ENCODE data around the gene ENTPD6.

The ENTPD6 gene

DNA sequence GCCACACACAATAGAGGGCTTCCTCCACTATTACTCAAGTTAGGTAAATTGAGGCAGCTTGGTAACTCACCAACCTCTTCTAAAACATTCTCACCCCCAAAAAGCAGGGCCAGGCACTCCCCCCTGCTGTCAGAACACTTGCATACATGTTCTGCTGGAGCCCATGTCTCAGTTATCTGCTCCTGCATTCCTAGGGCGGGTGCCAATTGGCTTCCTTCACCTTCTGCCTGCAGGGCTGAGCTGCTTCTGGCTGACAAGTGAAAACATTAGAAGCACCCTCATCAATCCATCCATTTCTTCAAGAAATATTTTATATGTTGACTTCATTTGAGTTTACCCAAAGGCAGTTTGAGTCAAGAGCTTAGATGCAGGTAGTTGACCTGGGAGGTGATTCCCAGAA, 4.5 kb upstream of the ENTPD6 start:
- no peak for DNase-seq

DNA sequence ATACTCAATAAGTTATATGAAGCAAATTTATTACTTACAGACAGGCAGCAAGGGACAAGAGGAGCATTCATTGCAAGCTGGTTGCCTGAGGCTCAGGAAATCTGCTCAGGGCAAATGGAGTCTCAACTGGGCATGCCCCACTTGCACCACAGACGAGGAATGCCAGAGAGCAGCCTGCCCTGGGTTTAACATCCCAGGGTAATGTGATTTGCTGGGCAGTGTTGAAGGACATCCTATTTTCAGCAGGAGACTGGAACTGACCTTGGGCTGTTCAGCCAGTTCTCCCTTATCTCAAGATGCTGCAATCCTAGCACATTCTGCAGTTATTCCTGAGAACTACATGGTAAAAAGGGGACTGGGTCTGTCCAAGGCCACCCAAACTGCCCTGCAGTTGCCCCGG, 3.8 kb upstream of the ENTPD6 start:
- DNase-seq: no peak

DNA sequence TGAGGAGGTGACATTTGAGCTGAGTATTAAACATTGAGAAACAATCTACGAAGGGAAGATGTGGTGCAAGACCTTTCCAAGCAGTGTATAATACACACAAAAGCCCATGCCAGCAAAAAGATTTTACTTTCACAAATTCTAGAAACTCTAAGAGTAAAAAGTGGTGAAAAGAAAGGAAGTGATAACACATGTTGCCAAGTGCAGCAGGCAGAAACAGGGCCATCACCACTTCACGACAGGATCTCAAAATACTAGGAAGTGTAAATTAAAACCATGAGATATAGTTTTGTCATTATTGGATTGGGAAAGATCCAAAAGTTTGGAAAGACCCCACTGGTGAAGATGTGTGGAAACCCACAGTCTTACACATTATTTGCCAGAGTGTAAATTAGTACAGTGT, 1.7 kb upstream of the ENTPD6 start:
- DNase-seq: no peak

DNA sequence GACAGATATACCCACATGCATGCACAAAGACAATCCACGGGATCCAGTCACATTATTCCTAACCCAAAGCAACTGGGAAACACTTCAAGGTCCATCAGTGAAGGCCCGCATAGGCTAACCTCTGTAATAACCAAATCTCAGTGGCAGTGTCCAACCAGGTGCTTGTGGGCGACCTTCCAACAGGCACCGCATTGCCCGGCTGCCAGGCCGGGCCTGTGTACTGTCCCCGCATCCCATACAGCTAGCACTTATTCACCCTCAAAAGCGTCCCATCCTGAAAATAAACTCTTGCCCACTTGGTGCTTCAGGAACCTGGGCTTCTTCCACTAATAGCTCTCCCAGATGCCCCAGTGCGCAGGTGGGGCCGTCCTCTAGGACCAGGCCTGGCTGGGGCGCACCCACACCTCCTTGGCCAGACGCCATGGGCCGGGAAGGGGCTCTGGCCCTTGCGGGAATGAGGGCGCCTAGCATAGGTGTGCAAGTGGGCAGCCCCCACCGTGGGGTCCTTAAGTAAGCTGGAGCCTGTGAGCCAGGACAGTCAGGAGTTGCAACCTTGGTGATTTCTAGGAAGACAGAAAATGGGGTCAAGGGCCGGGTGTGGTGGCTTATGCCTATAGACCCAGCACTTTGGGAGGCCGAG, 1.1 kb upstream of the ENTPD6 start:
- no peak for DNase-seq

DNA sequence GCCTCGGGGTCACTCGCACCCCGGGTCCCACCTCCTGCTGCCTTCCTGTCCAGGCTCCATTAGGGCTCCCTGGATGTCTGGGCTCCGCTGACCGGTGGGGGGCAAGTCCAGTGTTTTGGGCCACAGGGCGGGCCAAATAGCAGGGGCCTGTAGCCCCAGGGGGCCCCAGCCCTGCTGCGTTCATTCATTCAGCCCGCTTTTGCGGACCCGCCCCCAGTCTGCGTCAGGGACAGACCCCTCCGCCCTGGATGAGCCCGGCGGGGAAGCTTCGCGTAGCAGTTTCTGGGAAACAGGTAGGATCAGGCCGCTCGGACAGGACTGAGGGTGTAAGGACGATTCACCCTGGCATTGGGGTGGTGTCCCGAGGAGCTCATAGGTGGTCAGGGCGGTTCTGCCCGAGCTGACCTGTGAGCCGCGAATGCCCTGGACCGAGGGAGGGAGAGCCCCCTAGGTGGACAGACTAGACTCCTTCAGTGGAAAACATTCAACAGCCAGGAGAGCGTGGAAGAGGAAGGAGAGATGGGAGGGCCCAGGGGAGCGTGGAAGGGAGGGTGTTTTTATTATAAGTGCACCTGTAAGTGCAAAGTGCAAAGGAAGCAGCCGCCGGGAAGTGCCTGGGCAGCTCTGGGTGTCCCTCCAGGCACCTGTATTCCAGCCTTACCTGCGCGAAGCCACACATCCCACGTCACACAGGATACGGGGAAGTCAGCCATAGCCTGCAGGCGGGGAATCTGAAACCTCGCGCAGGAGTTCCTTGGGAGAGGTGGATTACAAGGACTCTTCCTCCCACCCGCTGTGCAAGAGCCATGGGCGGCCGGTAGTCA, 662 bp downstream of the ENTPD6 start:
- DNase-seq: no peak

DNA sequence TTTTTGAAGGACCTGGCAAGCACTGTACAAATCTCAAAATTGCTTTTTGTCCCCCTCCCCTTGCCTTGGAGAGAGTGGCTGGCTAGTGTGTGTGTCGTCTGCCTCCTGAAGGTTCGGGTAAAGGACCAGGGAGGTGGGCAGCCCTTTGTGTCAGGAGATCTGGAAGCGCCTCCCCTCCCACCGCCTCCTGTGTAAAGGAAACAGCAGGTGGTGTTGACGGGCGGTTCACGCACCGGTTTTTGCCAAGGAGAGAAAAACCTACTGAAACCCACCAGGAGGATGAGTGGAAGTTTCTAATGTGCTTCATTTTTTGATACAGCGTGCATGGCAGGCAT, 1.2 kb downstream of the ENTPD6 start:
- no peak for DNase-seq

DNA sequence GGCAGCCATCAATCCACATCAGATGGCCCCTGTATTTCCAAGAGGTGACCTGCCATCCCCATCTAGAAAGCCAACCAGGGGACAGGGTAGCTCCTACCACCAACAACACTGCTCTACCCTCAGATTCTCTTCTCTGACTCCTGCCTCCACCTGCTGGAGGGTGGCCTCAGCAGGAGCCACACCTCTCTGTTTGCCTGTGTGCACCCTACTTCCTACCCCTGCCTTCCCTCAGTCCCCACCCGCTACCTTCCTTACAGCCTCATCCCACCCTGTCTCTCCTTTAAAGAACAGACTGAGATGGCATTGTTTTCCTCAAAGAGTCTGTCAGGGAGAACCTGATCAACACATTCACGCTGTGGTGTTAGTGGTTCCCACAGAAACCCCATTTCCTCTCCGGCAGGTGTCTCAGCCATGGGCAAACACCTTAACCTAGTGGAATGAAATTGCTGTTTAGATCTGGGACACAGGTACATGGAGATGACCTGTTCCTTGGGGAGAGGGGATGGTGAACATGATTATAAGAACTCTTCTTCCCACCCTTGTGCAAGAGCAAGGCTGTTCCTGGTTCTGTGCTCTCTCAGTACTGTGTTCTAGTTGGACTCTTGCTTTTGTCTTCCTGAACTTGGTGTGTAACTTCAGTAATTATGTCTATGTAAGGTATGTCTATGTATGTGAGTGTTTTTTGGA, 1.8 kb downstream of the ENTPD6 start:
- DNase-seq: no peak

DNA sequence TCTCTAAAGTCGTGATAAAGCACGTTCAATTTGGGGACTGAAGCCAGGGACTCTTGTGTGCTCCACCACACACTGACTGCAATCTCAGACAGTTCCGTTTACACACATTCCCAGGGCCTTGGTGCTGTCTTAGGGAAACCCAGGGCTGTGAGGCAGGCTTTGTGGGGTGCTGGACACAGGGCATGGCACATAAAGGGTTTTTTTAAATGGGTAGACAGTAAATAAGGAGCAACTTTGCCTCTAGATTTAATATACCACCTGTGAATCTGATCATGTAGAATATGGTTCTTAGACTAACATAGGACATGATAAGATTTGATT, 2.3 kb downstream of the ENTPD6 start:
- DNase-seq: no peak

DNA sequence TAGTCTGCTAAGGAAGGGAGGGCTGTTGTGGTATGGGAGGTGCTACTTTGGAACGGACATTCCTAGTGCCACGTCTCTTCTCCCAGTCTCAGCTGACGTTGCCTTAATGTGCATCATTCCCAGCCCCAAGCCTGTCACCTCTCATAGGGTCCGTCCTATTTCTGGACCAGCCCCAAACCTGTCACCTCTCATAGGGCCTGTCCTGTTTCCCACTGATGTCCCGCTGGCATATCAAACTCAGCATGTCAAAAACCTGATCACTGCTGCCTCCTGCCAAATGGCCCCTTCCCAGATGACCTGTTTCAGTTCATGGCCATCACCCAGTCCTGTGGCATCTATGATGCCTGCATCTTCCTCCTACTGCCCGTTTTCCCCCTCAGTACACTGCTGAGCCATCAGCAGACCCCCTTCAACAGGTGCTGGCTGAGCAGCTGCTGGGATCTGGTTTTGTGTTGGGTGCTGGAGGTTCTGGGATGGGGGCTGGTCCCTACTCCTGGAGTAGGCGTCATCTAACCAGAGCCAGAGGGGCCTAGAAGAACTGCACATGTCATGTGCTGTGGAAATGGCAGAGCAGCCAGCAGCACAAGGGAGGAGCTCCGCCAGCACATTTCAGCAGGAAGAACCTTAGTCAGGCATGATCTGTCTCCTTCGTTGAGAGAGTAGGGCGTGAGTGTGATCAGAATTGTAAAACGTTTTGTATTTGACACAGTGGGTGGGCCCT, 3.3 kb downstream of the ENTPD6 start:
- no peak for DNase-seq

DNA sequence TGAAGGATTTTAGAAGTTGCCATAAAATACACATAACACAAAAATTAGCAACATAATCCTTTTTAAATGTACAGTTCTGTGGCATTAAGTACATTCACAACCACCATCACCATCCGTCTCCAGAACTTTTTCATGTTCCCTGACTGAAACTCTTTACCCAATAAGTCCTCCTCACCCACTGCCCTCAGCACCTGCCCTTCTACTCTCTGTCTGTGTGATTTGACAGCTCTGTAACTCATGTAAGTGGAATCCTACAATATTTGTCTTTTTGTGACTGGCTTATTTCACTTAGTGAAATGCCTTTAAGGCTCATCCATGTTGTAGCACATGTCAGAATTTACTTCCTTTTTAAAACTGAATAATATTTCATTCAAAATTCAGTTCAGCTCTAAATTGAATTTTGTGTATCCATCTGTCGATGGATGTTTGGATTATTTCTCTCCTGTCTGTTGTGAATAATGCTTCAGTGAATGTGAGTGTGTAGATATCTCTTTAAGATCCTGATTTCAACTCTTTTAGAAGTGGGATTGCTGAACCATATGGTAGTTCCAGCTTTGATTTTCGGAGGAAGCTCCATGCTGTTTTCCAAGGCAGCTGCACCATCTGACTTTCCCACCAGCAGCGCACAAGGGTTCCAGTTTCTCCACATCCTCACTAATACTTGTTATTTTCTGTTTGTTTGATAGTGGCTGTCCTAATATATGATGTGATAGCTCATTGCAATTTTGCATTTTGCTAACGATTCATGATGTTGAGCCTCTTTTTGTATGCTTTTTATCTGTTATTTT, 4.2 kb downstream of the ENTPD6 start:
- no peak for DNase-seq

DNA sequence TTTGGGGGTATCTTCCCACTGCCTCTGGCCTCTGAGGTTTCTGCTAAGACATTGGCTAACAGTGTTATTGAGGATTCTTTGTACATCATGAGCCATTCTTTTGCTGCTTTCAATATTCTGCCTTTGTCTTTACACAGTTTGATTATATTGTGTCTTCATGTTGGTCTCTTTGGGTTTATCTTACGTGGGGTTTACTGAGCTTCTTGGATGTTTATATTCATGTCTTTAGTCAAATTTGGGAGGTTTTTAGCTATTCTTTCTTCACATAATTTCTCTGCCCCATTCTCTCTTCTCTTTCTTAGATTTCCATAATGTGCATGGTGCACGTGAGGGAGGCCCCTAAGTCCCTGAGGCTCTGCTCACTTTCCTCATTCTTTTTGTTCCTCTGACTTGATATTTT, 7.6 kb downstream of the ENTPD6 start:
- no peak for DNase-seq

DNA sequence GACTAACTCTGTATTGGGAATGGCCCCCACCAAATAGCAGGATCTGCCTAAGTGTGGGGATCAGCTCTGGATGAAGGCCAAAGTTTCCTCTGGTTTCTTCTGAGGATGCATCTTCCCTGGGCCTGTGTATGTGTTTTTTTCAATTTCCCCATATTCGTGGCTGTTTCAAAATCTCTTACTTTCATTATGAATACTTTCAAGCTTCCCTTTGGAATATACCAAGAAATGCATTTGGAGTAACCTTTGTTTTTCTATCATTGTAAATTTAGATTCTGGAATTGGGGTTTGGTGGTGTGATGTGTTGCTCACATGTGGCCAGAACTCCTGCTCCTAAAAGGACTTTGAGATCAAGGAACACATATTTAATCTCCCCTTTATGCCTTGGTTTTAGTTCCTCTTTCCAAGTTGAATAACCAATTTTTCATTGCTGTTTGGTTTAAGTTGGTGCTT, 8.4 kb downstream of the ENTPD6 start:
- no peak for DNase-seq

DNA sequence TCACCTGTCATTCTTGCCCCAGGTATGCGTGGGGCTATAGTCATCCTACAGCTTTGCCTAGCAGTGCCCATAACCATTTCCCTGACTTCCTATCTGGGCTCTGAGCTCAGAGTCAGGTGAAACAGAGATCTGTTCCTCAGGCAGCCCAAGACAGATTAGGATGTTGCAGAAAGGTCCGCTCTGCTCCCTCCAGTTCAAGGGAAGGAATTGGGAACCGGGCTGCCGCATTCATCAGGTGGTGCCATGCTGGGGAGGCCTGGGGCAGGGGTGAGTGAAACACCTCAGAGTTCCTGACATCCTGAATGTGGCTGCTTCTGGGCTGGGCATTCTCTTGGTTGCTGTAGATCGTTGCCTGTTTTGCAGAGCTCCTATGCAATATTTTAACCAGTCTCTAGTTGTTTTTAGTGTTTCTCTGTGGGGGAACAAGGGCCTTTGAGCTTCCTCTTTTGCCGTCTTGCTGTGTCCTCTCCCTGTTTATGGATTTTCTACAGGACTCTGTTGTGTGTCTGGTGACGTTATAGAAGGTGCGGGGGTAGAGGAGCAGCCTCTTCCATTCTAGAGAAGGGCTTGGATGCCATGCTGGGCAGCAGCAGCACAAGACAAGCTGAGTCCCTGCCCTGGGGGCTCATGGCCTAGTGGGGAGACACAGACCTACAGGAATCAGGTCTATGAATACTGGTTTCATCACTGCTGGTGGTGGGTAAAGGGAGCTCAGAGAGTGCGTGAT, 9.2 kb downstream of the ENTPD6 start:
- DNase-seq: no peak

DNA sequence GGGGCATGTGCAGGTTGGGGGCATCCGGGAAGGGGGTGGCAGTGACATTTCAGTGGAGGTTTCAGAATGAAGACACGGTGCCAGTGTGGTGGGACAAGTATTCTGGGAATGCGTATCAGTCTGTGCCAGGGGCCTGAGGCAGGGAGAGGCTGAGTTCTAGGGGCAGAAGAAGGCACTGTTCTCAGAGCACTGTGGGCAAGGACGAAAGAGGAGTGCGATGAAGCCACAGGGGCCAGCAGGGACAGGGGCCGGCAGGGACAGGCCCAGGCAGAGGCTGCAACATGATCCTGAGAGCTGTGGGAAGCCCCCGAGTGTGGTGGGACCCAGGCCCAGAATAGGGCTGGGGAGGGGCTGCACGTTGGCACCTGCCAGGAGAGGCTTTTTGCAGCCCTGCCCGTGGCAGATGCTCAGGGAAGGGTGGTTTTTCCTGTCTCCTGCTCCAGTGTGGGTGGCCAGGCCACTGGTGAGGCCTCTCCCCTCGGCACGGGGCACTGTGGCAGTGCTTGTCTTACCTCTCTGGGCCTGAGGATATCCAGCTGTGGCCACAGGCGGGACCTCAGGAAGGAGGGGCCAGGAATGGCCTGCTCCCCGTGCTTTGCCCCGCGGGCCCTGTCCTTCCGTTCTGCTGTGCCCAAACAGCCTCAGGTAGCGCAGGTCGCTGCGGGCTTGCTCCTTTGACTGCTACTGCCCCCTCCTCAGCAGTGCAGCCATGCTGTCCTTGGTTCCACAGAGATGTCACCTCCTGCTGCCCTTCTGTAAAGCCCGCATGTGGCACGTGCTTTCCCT, 10.0 kb downstream of the ENTPD6 start:
- no peak for DNase-seq

DNA sequence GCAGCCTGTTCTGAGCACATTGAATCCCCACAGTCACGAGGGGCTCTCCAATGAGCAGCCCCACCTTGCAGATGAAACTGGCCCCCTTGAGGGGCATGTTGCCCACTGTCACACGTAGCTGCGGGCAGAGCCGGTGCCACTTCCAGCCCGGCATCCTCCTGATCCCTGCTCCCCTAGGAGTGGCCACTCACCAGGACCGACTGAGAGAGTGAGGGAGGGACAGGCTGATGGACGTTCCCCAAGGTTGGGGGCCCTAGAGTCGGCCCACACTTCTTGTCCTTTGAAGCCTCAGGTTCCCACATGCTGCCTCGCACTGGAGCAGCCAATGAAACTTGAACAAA, 10.5 kb downstream of the ENTPD6 start:
- no peak for DNase-seq

DNA sequence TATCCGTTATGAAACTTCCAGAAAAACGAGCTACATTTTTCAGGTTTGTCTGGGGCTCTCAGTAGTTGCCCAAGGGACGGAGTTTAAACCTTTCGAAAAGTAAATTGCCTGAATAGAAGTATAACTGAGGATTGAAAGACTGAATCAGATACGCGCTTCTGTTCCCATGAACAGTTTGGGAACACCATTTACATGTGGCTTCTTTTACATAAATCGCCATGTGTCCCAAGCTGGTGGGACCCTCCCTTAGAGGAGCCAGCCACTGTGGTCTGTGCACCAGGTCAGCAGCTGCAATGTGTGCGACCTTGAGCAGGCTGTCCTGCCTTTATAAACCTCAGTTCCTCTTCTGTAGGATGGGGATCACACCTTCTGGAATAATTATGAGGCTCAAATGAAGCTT, 11.0 kb downstream of the ENTPD6 start:
- no peak for DNase-seq

DNA sequence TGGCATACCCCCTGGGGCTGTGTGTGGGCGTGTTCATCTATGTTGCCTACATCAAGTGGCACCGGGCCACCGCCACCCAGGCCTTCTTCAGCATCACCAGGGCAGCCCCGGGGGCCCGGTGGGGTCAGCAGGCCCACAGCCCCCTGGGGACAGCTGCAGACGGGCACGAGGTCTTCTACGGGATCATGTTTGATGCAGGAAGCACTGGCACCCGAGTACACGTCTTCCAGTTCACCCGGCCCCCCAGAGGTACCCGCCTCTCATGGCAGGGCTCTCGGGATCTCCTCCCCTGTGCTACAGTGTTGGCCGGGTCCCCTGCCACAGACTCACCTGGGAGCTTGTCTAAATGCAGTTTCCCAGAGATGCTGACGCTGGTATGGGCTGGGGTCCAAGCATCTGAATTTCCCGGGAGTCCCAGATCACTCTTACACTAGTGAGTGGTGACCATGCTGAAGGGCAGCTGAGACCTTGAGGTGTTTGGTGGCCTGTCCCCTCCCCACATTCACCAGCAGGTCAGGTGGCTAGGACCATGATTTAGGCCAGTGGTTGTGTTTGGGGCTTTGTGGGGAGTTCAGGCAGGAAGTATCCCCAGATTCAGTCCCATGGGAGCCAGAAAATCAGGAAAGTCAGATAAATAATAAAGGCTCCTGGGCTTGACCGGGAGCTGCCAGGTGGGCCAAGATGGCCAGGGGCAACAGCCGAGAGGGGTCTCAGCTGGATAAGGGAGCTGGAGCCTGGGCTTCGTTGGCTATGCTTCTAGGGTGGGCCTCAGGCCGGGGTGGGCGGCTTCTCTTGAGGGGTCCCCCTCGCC, 11.8 kb downstream of the ENTPD6 start:
- DNase-seq: no peak

DNA sequence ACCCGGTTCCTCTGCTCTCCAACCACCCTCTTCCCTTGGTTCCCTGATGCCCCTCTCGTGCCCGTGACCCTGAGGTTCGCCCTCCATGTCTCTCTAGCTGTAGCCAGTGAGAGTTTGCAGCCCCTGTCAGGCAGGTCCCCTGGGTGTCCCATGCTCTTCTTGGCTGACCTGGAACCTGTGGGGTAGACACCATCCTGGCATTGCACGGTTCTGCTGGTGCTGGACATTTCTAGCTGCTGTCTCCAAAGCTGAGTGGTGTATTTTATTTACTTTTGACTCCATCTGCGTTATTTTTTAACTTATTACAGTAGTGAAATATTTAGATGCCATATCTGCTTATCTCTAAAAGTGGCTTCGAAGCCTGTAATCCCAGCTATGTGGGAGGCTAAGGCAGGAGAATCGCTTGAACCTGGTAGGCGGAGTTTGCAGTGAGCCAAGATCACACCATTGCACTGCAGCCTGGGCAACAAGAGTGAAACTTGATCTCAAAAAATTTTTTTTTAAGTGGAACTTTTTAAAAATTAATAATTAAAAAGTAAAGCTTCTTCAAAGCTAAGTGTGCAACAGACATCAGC, 12.5 kb downstream of the ENTPD6 start:
- no peak for DNase-seq

DNA sequence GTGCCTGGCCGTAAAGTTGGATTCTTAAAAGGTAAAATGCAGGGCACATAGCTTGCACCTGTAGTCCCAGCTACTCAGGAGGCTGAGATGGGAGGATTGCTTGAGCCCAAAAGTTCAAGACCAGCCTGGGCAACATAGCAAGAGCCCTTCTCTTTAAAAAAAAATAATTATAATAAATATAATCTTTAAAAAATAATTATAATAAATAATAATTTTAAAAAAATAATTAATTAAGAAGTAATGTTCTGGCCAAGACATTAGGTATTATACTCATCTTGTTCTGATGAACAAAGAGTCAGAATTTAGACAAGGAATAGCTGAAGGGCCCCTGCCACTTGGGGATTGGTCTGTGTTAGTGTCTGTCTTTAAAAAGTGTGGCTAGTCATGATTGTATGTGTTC, 13.9 kb downstream of the ENTPD6 start:
- DNase-seq: no peak

DNA sequence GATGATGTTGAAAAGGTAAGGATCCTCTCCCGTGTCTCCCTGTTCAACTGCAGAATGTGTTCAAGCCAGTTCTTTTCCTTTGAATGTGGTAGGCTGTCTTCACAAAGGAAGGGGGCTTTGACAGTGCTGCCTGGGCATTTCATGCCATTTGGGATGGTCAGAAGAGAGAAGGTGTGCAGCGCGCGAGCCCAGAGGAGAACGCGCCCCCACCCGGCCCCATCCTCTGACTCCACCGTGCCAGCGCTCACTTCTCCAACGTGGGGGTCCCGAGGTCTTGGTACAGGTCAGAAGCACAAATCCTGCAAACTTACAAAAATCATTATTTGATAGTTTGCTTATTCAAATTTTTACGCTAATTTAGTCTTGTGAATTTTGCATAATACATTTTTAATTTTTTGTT, 14.4 kb downstream of the ENTPD6 start:
- no peak for DNase-seq
